HG03175 (cell line): ENCODE measurements around the gene FER.
"Not testable (repeated sequence)": the region's sequence is repeated elsewhere in the genome, so short reads cannot be mapped to it uniquely, and the experiment has no call there.

Source experiments
- ATAC-seq: cut with Tn5 transposase; IDR thresholded peaks from one replicate; pipeline ENCODE4 v1.9.1; 2021; ENCODE audit warnings: mild to moderate bottlenecking, moderate library complexity; ENCODE audit not compliant: unreplicated experiment

Gene FER

DNA sequence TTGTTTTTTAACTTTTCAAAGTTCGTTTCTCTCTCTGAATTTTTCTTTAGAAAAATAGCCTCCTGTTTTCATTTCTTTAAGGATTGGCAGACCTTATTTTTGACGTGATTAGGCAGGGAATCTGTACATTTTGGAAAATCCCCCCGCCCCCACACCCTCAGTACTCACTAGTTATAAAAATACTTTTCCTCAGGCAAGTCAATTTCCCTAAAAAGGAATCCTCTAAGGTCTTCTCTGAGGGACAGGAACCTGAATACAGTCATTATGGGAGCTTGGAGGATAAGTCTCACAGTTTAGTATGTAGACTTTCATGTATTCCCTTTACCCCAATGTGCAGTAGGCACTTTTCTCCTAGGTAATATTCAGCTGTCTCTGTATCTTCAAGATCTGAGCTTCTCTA is 3.9 kb upstream of the FER start:
- ATAC-seq, result no peak

DNA sequence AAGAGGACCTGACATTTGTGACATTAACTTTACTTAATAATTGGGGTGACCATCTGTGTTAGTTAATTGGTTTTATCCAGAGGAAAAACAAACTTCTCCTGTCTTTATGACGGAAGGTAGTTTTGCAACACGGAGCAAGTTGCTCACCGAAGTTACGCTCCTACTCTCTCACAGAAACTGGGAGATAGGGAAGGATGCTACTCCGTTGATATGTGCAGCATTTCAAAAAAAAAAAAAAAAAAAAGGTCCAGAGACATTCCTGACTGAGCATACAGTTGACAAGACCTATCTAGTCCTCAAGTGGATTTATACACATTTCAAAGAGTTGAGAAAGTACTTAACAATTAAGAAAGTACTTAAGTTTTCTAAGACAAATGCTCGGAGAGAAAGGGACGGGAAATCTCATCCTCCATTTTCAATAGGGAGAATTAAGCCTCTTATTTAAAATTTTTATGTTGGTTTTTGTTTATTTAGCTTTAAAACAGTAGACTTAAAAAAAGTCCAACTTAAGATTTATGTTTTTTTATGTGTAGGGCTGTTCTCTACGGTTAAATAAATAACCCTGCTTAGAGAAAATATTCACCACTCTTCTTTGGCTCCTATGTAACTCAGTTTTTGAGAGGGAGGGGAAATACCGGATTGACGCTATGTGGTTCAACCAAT is 455 bp upstream of the FER start:
- ATAC-seq, result no peak

DNA sequence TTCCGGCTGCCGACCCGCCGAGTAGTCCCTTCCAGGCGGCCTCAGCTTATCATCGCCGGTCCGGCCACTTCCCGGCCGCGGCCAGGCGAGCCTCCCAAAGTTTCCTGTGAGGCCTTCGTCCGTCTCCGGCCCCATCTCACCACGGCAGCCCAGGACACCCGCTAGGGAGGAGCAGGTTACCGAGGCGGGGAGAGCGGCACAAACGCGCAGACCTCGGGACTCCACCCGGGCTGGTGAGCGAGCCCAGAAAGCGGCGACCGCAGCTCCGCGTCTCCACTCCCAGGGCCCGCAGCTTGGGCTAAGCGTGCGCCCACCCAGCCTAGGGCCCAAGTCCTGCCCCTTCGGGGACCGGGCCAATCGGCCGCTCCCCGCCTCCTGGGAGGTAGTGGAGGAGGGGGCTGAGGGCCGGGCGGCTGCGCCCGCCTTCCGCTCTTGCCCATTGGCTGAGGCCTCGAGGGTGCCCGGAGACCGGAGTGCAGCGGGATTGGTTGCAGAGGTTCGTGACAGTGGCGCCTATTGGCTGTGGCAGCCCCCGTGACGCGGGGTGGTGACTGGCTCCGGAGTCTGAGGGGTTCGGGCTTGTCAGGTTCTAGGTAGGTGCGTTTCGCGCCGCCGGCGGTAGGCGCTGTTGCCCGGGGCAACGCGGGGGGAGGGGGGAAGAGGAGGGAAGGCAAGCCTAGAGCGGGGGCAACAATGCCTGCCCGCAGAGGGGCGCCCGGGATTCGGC is 867 bp downstream of the FER start:
- peak; percentile 96 for ATAC-seq

DNA sequence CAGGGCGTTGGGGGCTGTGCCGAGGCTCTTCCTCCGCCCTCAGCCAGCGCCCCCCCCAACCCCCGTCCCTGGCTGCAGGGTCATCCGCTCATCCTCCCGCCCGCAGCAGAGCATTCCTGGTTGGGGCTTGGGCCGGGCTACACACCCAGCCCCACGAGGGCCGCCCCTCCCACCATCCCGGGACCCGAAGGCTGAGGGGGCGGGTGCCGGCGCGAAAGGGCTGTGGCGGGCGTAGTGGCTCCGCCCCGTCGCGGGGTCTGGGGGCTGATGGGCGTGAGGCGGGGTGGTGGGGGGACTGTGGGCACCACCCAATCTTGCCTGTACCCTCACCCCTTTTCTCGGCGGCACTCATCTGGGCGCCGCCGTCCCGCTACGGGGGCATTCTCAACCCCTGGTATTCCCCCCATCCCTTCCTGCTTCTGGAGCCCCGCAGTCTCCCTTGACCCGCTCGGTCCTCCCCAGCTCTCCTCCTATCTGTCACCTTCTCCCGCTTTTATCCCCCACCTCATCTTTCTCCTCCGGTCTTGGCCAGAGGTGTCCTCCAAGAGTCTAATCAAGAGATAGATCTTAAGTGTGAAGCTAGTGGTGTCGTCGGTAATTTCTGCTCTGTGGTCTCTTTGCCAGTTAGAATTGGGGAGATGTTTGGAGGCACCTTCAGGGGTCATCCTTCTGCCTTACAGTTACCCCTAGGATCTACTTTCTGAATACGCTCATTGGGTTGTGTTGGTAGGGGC is 1.6 kb downstream of the FER start:
- peak; percentile 24 for ATAC-seq

DNA sequence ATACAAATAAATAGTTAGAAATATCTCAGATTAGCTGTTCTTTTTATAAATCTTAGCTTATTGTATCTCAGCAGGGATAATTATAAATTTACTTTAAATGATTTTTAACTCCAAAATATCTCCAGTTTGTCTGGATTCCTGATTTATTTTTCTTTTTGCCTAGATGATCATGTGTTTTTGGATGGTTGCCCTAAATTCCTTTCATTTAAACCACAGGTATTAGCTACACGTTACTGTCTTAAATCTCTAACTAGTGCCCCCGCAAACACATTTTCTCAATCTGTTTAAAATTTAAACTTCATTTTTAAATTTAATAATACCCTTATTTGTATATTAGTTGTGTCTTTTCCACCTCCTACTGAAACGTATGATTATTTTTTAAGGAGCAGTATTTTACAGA is 5.6 kb downstream of the FER start:
- ATAC-seq, result no peak

DNA sequence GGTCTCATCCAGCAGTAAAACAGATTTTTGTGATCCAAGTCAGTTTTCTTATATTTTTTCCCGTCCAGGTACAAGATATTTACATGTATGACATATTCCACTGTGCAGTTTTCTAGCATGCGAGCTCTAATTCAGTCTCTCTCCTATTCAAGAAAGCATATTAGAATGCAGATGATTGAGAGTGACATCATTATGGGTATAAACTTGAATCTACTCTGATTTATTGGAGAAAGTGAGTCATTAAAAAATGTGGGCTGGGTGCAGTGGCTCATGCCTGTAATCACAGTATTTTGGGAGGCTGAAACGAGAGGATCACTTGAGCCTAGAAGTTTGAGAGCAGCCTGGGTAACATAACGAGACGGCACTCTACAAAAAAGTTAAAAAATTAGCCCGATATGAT is 6.2 kb downstream of the FER start:
- ATAC-seq, result no peak

DNA sequence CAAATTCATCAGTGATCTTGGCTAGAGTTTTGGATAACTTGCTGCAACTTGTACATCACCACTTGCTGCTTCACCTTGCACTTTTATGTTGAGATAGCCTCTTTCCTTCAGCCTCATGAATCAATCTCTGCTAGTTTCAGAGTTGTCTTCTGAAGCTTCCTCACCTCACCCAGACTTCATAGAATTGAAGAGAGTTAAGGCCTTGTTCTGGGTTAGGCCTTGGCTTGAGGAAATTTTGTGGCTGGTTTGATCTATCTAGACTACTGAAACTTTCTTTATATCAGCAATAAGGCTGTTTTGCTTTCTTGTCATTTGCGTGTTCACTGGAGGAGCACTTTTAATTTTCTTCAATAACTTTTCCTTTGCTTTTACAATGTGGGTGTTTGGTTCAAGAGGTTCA is 12.8 kb downstream of the FER start:
- ATAC-seq, result no peak

DNA sequence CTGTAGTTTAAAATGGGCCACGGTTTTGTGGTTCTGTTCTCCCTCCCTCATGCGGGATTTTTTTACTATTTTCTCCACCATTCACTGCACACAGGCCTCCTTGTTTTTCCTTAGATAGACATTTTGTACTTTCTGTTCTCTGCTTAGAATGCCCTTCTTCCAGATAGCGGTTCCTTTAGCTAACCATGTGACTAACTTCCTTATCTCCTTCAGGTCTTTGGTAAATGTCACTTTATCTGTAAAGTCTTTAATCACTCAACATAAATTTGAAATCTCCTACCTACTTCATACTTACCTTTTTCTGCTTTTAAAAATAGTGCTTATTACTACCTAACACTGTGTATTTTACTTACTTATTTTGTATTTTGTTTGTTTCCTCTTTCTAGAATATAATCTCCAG is 15.0 kb downstream of the FER start:
- ATAC-seq, result no peak

DNA sequence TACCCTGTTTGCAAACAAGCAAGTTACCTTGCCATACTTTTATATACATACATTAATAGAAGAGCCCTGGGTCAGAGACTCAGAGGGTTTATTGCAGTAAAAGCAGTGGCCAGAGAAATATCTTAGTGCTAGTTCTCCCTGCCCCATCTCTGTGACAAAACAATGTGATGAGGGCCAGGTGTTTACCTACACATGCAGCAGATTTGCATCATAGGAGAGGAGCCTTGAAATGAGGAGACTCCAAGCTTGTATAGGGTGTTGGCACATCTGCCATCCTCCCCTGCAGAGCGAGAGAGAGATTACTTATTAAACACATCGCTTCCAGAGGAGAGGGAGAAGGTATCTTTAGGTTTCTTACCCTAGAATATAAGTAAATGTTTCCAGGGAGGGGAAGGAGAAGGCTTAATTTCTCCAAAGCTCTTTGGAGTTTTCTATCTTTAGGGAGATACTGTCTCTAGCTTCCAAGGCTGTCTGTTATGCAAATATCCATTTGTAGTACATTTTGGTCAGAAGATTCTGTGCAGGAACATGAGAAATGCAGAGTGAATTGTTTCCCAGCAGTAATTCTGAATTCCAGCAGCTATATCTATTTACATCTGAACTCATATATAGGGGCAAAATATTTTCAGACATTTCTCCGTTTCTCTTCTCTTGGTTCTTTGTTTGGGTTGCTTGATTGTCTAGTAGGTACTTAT is 15.7 kb downstream of the FER start:
- no peak for ATAC-seq

DNA sequence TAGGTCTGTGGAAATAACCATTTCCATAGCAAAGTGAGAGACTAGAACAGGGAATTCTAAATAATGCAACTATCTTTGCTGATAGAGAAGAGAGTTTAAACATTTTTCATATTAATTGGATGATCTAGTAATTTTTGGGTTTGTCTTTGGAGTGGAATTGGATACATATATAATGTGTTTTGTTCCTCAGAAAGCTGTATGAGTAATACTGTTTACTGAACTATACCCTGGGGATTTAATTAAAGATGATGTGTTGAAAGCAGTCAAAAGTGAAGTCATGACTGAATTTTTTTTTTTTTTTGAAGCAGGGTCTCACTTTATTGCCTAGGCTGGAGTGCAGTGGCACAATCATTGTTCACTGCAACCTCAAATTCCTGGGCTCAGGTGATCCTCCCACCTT is 17.9 kb downstream of the FER start:
- no peak for ATAC-seq

DNA sequence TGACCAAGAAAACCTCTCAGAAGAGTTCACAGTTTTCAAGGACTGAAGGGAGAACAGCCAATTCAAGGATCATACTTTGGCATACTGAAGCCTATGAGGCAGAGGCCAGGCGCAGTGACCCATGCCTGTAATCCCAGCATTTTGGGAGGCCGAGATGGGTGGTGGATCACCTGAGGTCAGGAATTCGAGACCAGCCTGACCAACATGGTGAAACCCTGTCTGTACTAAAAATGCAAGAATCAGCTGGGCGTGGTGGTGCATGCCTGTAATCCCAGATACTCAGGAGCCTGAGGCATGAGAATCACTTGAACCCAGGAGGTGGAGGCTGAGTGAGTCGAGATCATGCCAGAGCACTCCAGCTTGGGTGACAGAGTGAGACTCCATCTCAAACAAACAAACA is 19.2 kb downstream of the FER start:
- ATAC-seq, result not testable (repeated sequence)

DNA sequence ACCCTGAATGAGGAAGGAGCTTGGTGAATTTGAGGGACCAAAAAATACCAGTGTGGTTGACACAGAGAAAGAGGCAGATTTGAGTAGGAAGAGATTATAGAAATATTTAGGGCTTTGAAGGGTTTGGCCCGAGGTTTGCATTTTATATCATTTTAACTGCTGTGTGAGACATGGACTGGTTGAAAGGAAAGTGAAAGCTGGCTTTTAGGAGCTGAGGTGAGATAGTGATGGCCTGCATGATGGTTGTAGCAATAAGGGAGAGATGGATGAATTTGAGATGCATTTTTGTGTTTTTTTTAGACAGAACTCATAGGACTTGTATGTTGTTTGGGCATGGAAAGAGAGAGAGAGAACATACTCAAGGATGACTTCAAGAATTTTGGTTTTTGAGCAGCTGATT is 21.7 kb downstream of the FER start:
- ATAC-seq, result peak; percentile 70

DNA sequence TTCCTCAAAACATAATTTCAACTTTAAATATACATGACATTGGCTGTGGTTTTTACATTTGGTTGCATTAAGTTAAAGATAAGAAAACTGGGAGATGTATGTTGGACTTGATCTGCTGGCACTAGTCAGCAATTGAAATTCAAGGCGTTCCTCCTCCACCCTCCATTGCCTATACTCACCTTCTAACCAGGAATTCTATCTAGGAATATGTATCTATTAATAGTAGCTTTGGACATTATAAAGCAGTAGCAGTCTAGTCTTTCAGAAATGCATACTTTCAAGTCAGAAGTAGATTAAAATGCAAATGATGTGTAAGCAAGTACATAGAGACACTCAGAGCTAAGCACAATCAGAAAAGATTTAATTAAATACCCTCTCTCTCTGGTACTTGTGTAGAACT is 24.9 kb downstream of the FER start:
- ATAC-seq, result no peak

DNA sequence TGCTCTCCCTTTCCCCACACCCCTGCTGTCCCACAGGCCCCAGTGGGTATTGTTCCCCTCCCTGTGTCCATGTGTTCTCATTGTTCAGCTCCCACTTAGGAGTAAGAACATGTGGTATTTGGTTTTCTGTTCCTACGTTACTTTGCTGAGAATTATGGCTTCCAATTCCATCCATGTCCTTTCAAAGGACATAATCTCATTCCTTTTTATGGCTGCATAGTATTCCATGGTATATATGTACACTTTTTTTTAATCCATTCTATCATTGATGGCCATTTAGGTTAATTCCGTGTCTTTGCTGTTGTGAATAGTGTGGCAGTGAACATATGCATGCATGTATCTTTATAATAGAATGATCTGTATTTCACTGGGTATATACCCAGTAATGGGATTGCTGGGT is 25.6 kb downstream of the FER start:
- ATAC-seq, result no peak

DNA sequence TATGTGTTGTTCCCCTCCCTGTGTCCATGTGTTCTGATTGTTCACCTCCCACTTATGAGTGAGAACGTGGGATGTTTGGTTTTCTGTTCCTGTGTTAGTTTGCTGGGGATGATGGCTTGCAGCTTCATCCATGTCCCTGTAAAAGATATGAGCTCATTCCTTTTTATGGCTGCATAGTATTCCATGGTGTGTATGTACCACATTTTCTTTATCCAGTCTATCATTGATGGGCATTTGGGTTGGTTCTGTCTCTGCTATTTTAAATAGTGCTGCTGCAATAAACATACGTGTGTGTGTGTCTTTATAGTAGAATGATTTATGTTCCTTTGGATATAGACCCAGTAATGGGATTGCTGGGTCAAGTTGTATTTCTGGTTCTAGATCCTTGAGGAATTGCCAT is 26.4 kb downstream of the FER start:
- not testable (repeated sequence) for ATAC-seq

DNA sequence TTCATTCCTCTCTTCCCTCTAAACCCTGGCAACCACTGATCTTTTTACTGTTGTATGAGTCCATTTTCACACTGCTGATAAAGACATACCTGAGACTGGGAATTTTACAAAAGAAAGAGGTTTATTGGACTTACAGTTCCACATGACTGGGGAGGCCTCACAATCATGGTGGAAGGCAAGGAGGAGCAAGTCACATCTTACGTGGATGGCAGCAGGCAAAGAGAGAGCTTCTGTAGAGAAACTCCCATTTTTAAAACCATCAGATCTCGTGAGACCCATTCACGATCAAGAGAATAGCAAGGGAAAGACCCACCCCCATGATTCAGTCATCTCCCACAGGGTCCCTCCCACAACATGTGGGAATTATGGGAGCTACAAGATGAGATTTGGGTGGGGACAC is 29.9 kb downstream of the FER start:
- ATAC-seq, result not testable (repeated sequence)

DNA sequence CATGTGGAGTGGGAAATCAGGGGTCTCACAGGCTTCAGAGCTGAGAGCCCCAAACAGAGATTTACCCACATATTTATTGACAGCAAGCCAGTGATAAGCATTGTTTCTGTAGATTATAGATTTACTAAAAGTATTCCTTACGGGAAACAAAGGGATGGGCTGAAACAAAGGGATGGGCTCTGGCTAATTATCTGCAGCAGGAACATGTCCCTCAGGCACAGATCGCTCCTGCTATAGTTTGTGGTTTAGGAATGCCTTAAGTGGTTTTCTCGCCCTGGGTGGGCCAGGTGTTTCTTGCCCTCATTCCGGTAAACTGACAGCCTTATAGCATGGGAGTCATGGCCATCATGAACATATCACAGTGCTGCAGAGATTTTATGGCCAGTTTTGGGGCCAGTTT is 36.9 kb downstream of the FER start:
- not testable (repeated sequence) for ATAC-seq

DNA sequence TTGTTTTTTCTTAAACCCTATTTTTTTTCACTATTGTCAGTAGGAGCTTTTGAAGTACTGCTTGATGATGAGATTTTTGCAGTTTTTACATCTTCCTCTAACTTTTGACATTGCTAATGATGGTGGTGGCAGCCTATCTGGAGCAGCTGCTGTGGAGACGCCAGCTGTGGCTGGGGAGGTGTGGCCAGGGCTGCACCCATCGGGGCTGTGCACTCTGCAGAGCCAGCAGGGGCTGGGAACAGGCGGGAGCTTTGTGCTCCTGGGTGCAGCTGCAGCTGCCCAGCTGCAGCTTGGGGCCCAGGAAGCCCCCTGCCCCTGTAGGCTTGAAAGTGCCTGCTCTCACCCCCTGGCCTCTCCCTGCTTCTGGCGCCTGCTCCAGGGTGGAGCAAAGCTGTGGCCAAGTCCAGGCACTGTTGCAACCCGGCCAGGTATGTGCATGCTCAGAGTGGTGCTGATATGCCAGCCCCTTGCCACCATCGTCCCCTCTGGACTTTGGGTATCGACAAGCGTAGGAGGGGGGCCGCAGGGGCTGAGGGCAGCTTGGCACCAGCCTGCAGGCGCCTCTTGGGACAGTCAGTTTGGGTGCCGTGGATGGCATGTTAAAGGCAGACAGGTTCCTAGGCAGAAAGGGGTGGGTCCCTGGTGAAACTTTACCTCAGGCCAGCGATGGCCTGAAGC is 39.2 kb downstream of the FER start:
- no peak for ATAC-seq

DNA sequence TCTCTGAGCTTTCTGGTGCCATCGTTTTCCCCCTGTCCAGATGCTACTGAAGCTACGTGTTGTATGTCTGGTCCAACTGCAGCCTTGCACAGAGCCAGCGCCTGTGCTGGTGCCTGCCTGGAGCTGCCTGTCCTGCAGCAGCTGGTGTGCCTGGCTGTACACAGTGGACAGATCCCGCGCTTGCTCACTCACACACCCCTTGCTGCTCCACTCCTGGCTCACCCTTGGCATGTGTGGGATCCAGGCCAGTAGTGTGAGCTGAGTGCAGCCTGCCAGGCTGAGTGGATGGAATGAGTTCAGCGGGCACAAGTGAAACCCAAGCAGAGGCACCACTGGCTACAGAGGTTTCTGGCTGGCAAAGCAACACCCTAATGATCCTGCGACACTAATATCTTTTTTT is 40.4 kb downstream of the FER start:
- no peak for ATAC-seq

DNA sequence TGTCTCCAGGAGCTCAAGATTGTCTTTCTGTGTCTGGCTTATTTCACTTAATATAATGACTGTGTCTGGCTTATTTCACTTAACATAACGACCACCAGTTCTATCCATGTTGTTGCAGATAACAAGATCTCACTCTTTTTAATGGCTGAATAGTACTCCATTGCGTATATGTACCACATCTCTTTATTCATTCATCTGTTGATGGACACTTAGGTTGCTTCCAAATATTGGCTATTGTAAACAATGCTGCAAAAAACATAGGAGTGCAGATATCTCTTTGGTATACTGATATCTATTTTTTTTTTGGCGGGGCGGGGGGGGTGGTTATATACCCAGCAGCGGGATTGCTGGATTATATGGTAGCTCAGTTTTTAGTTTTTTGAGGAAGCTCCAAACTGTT is 45.5 kb downstream of the FER start:
- no peak for ATAC-seq

DNA sequence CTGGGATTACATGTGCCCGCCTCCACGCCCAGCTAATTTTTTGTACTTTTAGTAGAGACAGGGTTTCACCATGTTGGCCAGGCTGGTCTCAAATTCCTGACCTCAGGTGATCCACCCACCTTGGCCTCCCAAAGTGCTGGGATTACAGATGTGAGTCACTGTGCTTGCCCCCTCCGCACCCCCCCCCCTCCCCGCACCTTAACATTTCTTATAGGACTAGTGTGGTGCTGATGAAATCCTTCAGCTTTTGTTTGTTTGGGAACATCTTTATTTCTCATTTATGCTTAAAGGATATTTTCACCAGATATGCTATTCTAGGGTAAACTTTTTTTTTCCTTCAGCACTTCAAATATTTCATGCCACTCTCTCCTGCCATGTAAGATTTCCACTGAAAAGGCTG is 46.7 kb downstream of the FER start:
- ATAC-seq, result not testable (repeated sequence)
